ENCODE measurements around the gene SNX12. TPM values are rescaled to one million over a fixed set of nuclear protein-coding genes. Genes with fewer than 3 reads are reported as not detected.

The SNX12 gene
- total and polyA plus RNA-seq, 2 of the 4 experiments (the other 2 are of a cell fraction) = 59.9 to 63.0 TPM

GRCh38 chrX:71085900-71086299, 17.8 kb upstream of the SNX12 start:
- intact Hi-C loops (cut with micrococcal nuclease) (no loop called here), in situ Hi-C loops (cut with MboI; ENCODE audit: low sequenced_read_pairs) (no loop called here), dilution Hi-C loops (cut with HindIII; ENCODE audit: low sequenced_read_pairs, unreplicated experiment) (no loop called here)
- Histone ChIP-seq H2BK15ac (ENCODE audit: low read depth, low read length) (no peak overlapping the region), H3K9ac (ENCODE audit: low read depth, low read length) (no peak overlapping the region), H3K9me1 (ENCODE audit: insufficient read depth, low read length) (no peaks in the 10 kb centered on the region), H2AK5ac (ENCODE audit: low read depth, low read length) (no peak overlapping the region), H3K56ac (ENCODE audit: extremely low read depth, insufficient read depth, low read length) (no peak overlapping the region), H3K23ac (ENCODE audit: low read depth, low read length) (no peak overlapping the region), H3K79me1 (ENCODE audit: low read depth in 1 of 2, low read length in 2 of 2) (no peaks in the 10 kb centered on the region), H3K27me3 (ENCODE audit: control insufficient read depth, insufficient read depth, low read length) (peaks cover 3% of the 10 kb centered on the region; the same call in 1 of the 2 replicates), H3K36me3 (ENCODE audit: control insufficient read depth, insufficient read depth, low read length) (no peaks in the 10 kb centered on the region), H4K91ac (ENCODE audit: insufficient read depth, low read depth, low read length) (no peak overlapping the region), H2AK9ac (replicated peaks; ENCODE audit: low read depth, low read length, poor library complexity) (no peak overlapping the region), H3K27ac (ENCODE audit: insufficient read depth, low read length) (no peak overlapping the region), H3K9me3 (ENCODE audit: control insufficient read depth, insufficient read depth, low read length) (no peaks in the 10 kb centered on the region), H3K18ac (ENCODE audit: low read depth, low read length) (no peak overlapping the region), H3K4ac (ENCODE audit: low read depth, low read length) (no peak overlapping the region), H2AFZ (replicated peaks; ENCODE audit: low read length, poor library complexity) (no peak overlapping the region), H3K4me3 (ENCODE audit: insufficient read depth, low read depth, low read length) (no peak overlapping the region), H2BK20ac (ENCODE audit: low read depth, low read length) (no peak overlapping the region), H4K20me1 (ENCODE audit: insufficient read depth, low read length) (no peaks in the 10 kb centered on the region), H3K14ac (replicated peaks; ENCODE audit: low read depth, low read length) (no peak overlapping the region), H3K4me1 (ENCODE audit: control insufficient read depth, insufficient read depth, low read length) (no peaks in the 10 kb centered on the region), H2BK120ac (ENCODE audit: low read depth, low read length) (no peak overlapping the region), H4K5ac (ENCODE audit: low read depth, low read length) (no peak overlapping the region), H3K4me2 (ENCODE audit: low read depth, low read length) (no peak overlapping the region), H2BK5ac (ENCODE audit: low read depth, low read length, poor library complexity, severe bottlenecking) (no peak overlapping the region), H4K8ac (ENCODE audit: low read depth in 2 of 2, low read length in 2 of 2) (no peak overlapping the region)
- no TSS peak for BruUV-seq (replicated peaks)
- no peak for TF ChIP-seq USF2 (IDR thresholded peaks at IDR 0.05; ENCODE audit: low read depth, low read length)
- TF ChIP-seq MXI1 (IDR thresholded peaks at IDR 0.05; ENCODE audit: borderline replicate concordance, low read depth, low read length) = no peak
- no peak for TF ChIP-seq MAFK (IDR thresholded peaks at IDR 0.05; ENCODE audit: low read depth, low read length)
- TF ChIP-seq FOS (IDR thresholded peaks at IDR 0.05; ENCODE audit: low read depth, low read length) = no peak
- TF ChIP-seq CHD1 (IDR thresholded peaks at IDR 0.05; ENCODE audit: low read depth, low read length) = no peak
- TF ChIP-seq POLR2A (IDR thresholded peaks at IDR 0.05; ENCODE audit: low read depth, low read length) = no peak
- POLR2A ChIA-PET (ENCODE audit: unreplicated experiment) = interaction anchor here (0.7 kb wide), 1 partner anchor 15 kb away, joined by 3 read pairs; no protein-coding TSS in a partner anchor
- DNase-seq = no peak
- WGBS, 2 experiments (ENCODE audit: extremely low coverage in 2 of 2, insufficient read length in 1 of 2) = no CpG with 5 or more reads among the region's 4 CpGs
- CTCF ChIA-PET = no interaction called here
- ATAC-seq (ENCODE audit: low read depth) = no peak
